Natural killer cell (primary cell): ENCODE data around the gene NDC1. TPM values are rescaled to one million over a fixed set of nuclear protein-coding genes. Genes with fewer than 3 reads are reported as not detected.

Experiments used
- ATAC-seq, 3 donors: fragments of 150-1000 bp in 2 of 3; fragments of 200-7000 bp in 1 of 3; cut with Tn5 transposase; 1 replicate in 1 of 3; 2 replicates in 2 of 3; pipeline ENCODE4 v1.10.0; 2021; ENCODE audit warnings: mild to moderate bottlenecking in 2 of 3, moderate library complexity in 2 of 3
- DNase-seq, 2 donors: peaks; one replicate each; pipeline versions ENCODE4 v3.0.0 to v3.0.0-alpha.2; 2013 to 2021; ENCODE audit warnings: mixed read lengths in 1 of 2
- H3K27ac ChIP-seq: one replicate; pipeline ENCODE4 v1.5.1; 2013; ENCODE audit warnings: mild to moderate bottlenecking, low read length
- H3K27me3 ChIP-seq: one replicate; pipeline ENCODE4 v1.6.1; 2013; ENCODE audit warnings: low read length; ENCODE audit not compliant: control insufficient read depth, insufficient read depth
- H3K36me3 ChIP-seq: one replicate; pipeline ENCODE4 v1.6.1; 2013; ENCODE audit warnings: low read length; ENCODE audit not compliant: control insufficient read depth, insufficient read depth
- H3K4me1 ChIP-seq: one replicate; pipeline ENCODE4 v1.6.1; 2013; ENCODE audit warnings: low read length; ENCODE audit not compliant: control insufficient read depth, insufficient read depth
- H3K4me3 ChIP-seq: one replicate; pipeline ENCODE4 v1.5.1; 2013; ENCODE audit warnings: low read length
- H3K9me3 ChIP-seq: one replicate; pipeline ENCODE4 v1.6.1; 2013; ENCODE audit warnings: low read length; ENCODE audit not compliant: control insufficient read depth, insufficient read depth
- H3K27ac Mint-ChIP-seq, 2 donors: one replicate each; pipeline ENCODE4 v1.8.0; 2022; ENCODE audit warnings: mild to moderate bottlenecking in 2 of 2, mixed read lengths in 2 of 2, moderate library complexity in 1 of 2
- H3K27me3 Mint-ChIP-seq, 2 donors: one replicate each; pipeline ENCODE4 v1.8.0; 2022; ENCODE audit warnings: low read depth in 2 of 2, mixed read lengths in 2 of 2
- H3K36me3 Mint-ChIP-seq: one replicate; pipeline ENCODE4 v1.8.0; 2022; ENCODE audit warnings: mixed read lengths
- H3K4me1 Mint-ChIP-seq, 2 donors: one replicate each; pipeline ENCODE4 v1.8.0; 2022; ENCODE audit warnings: mixed read lengths in 2 of 2
- H3K4me3 Mint-ChIP-seq: one replicate; pipeline ENCODE4 v1.8.0; 2022; ENCODE audit warnings: mild to moderate bottlenecking, moderate library complexity, mixed read lengths
- H3K9me3 Mint-ChIP-seq, 2 donors: one replicate each; pipeline ENCODE4 v1.8.0; 2022; ENCODE audit warnings: mixed read lengths in 2 of 2
- CTCF ChIP-seq: fragments of 200-600 bp; IDR thresholded peaks from one replicate; pipeline ENCODE4 v1.8.0; 2022; ENCODE audit warnings: antibody characterized with exemption
- WGBS: methylation state at CpG from one replicate; pipeline ENCODE4 v1.1.7; 2013; ENCODE audit warnings: missing lambda C conversion rate; ENCODE audit not compliant: insufficient coverage; 5-methylcytosine and 5-hydroxymethylcytosine counted together
- intact Hi-C: fragments of 100-400 bp; cut with micrococcal nuclease; formaldehyde crosslinking; loops from one replicate; pipeline ENCODE4 v1.14.2; 2022
- total RNA-seq, 4 donors: library from RNA; stranded (reverse); fragments of 120-200 nt in 1 of 4; gene quantifications; one replicate each; pipeline versions ENCODE4 v1.2.3 to v1.2.4, GENCODE V29; 2013 to 2022

Gene NDC1
- total RNA-seq, 3 donors from 2014 or later (not counting 1 experiment from before 2014, with no cell fraction given): 4.3 to 6.3 (median 5.2) TPM

- no peaks in the 10 kb centered on the region for H3K9me3 Mint-ChIP-seq
- Histone ChIP-seq H3K4me3 (no peak overlapping the region), H3K36me3 (no peaks in the 10 kb centered on the region), H3K9me3 (no peaks in the 10 kb centered on the region), H3K4me1 (peaks cover under 1% of the 10 kb centered on the region), H3K27ac (no peak overlapping the region), H3K27me3 (peaks cover 3% of the 10 kb centered on the region)
- intact Hi-C loops: no loop called here
- H3K4me3 Mint-ChIP-seq: no peak overlapping the region
- H3K27me3 Mint-ChIP-seq: peaks cover 34 to 50% of the 10 kb centered on the region in 2 donors
- H3K27ac Mint-ChIP-seq: no peak overlapping the region
- WGBS: 80% methylated on average over 3 of the region's 6 CpGs
- no peak for TF ChIP-seq CTCF
- H3K4me1 Mint-ChIP-seq: no peaks in the 10 kb centered on the region
- DNase-seq (no peak), ATAC-seq (no peak)
- H3K36me3 Mint-ChIP-seq: no peaks in the 10 kb centered on the region
Observed at GRCh38 chr1:53732912-53733317, 105.2 kb downstream of the NDC1 start.

- ATAC-seq (no peak), DNase-seq (no peak)
- Mint-ChIP-seq H3K9me3 (no peaks in the 10 kb centered on the region), H3K4me1 (no peaks in the 10 kb centered on the region), H3K36me3 (no peaks in the 10 kb centered on the region), H3K27ac (no peak overlapping the region), H3K4me3 (no peak overlapping the region), H3K27me3 (peaks cover 34 to 50% of the 10 kb centered on the region in 2 donors)
- TF ChIP-seq CTCF: no peak
- no peaks in the 10 kb centered on the region for H3K9me3 ChIP-seq
- no peaks in the 10 kb centered on the region for H3K36me3 ChIP-seq
- WGBS: 41% methylated on average over 2 of the region's 3 CpGs
- H3K4me1 ChIP-seq: no peaks in the 10 kb centered on the region
- intact Hi-C loops: no loop called here
- H3K27ac ChIP-seq: no peak overlapping the region
- no peak overlapping the region for H3K4me3 ChIP-seq
- peaks cover 3% of the 10 kb centered on the region for H3K27me3 ChIP-seq
Observed at GRCh38 chr1:53732409-53732808, 105.7 kb downstream of the NDC1 start.

GRCh38 chr1:53731779-53732305, 106.3 kb downstream of the NDC1 start:
- Mint-ChIP-seq H3K4me3 (no peak overlapping the region), H3K36me3 (no peaks in the 10 kb centered on the region), H3K4me1 (no peaks in the 10 kb centered on the region), H3K27ac (no peak overlapping the region), H3K27me3 (peaks cover 34 to 50% of the 10 kb centered on the region in 2 donors), H3K9me3 (no peaks in the 10 kb centered on the region)
- Histone ChIP-seq H3K27me3 (peaks cover 3% of the 10 kb centered on the region), H3K27ac (no peak overlapping the region), H3K4me3 (no peak overlapping the region), H3K36me3 (no peaks in the 10 kb centered on the region), H3K9me3 (no peaks in the 10 kb centered on the region), H3K4me1 (no peaks in the 10 kb centered on the region)
- ATAC-seq (no peak), DNase-seq (no peak)
- WGBS: 96% methylated on average over 8 of the region's 8 CpGs
- intact Hi-C loops: no loop called here
- no peak for TF ChIP-seq CTCF

GRCh38 chr1:53731043-53731600, 107.0 kb downstream of the NDC1 start:
- no peaks in the 10 kb centered on the region for H3K36me3 Mint-ChIP-seq
- no peak for TF ChIP-seq CTCF
- peaks cover 29 to 43% of the 10 kb centered on the region in 2 donors for H3K27me3 Mint-ChIP-seq
- no peak overlapping the region for H3K27ac ChIP-seq
- no peaks in the 10 kb centered on the region for H3K4me1 Mint-ChIP-seq
- H3K4me3 Mint-ChIP-seq: no peak overlapping the region
- no peaks in the 10 kb centered on the region for H3K9me3 Mint-ChIP-seq
- H3K9me3 ChIP-seq: no peaks in the 10 kb centered on the region
- H3K4me1 ChIP-seq: no peaks in the 10 kb centered on the region
- intact Hi-C loops: no loop called here
- no peaks in the 10 kb centered on the region for H3K36me3 ChIP-seq
- ATAC-seq (no peak), DNase-seq (no peak)
- 92% methylated on average over 10 of the region's 10 CpGs for WGBS
- no peaks in the 10 kb centered on the region for H3K27me3 ChIP-seq
- no peak overlapping the region for H3K4me3 ChIP-seq
- H3K27ac Mint-ChIP-seq: no peak overlapping the region
